CD8-positive, alpha-beta memory T cell (primary cell): ENCODE data around the gene ADAMTS1. TPM values are rescaled to one million over a fixed set of nuclear protein-coding genes. Genes with fewer than 3 reads are reported as not detected.

ENCODE experiments used
- CTCF ChIA-PET: fragments of 350-600 bp; sonication (Branson Sonifier 250); formaldehyde crosslinking; loops from one replicate; lab custom pipeline; 2021; ENCODE audit warnings: antibody characterized with exemption; lab: Charles Lee
- POLR2A ChIA-PET: fragments of 350-600 bp; sonication (Branson Sonifier 250); formaldehyde crosslinking; loops from one replicate; lab custom pipeline; 2021; ENCODE audit warnings: antibody characterized with exemption; lab: Charles Lee
- DNase-seq, 5 donors: peaks; one replicate each; pipeline versions ENCODE4 v3.0.0 to v3.0.0-alpha.2; 2020 to 2022; ENCODE audit warnings: mixed read lengths in 1 of 5
- H3K27ac ChIP-seq: one replicate; pipeline ENCODE4 v1.7.0; 2013; ENCODE audit warnings: low read depth, mild to moderate bottlenecking, low read length, moderate library complexity
- H3K27me3 ChIP-seq: 2 replicates; pipeline ENCODE4 v1.7.0; 2013; ENCODE audit warnings: low read length, mild to moderate bottlenecking; ENCODE audit not compliant: insufficient read depth, poor library complexity, severe bottlenecking
- H3K36me3 ChIP-seq: 2 replicates; pipeline ENCODE4 v1.7.0; 2013; ENCODE audit warnings: mild to moderate bottlenecking, low read length, moderate library complexity; ENCODE audit not compliant: insufficient read depth
- H3K4me1 ChIP-seq: 2 replicates; pipeline ENCODE4 v1.7.0; 2013; ENCODE audit warnings: mild to moderate bottlenecking, low read length, moderate library complexity; ENCODE audit not compliant: insufficient read depth
- H3K4me3 ChIP-seq: 2 replicates; pipeline ENCODE4 v1.7.0; 2013; ENCODE audit warnings: mild to moderate bottlenecking, low read length
- H3K9me3 ChIP-seq: 2 replicates; pipeline ENCODE4 v1.7.0; 2013; ENCODE audit warnings: mild to moderate bottlenecking, low read length
- H3K27ac Mint-ChIP-seq, 8 donors: one replicate each; pipeline ENCODE4 v1.8.0; 2020 to 2021; ENCODE audit warnings: mixed read lengths in 8 of 8, mild to moderate bottlenecking in 6 of 8, inconsistent platforms in 3 of 8, moderate library complexity in 3 of 8
- H3K27me3 Mint-ChIP-seq, 2 donors: one replicate each; pipeline ENCODE4 v1.8.0; 2020 to 2021; ENCODE audit warnings: mixed read lengths in 2 of 2, mild to moderate bottlenecking in 1 of 2, moderate library complexity in 1 of 2
- H3K36me3 Mint-ChIP-seq, 3 donors: one replicate each; pipeline ENCODE4 v1.8.0; 2020 to 2021; ENCODE audit warnings: mixed read lengths in 3 of 3, inconsistent platforms in 1 of 3, mild to moderate bottlenecking in 1 of 3
- H3K4me1 Mint-ChIP-seq, 3 donors: one replicate each; pipeline ENCODE4 v1.8.0; 2020 to 2021; ENCODE audit warnings: mixed read lengths in 3 of 3, inconsistent platforms in 1 of 3, mild to moderate bottlenecking in 1 of 3
- H3K4me3 Mint-ChIP-seq, 7 donors: one replicate each; pipeline ENCODE4 v1.8.0; 2020 to 2021; ENCODE audit warnings: mixed read lengths in 7 of 7, mild to moderate bottlenecking in 6 of 7, moderate library complexity in 4 of 7, inconsistent platforms in 2 of 7
- H3K9me3 Mint-ChIP-seq, 5 donors: one replicate each; pipeline ENCODE4 v1.8.0; 2020 to 2022; ENCODE audit warnings: mixed read lengths in 5 of 5, mild to moderate bottlenecking in 3 of 5, moderate library complexity in 2 of 5, inconsistent platforms in 1 of 5
- polyA plus RNA-seq: library from polyadenylated mRNA; unstranded; fragments of 300-500 nt; fragmentation: Illumina TruSeq; gene quantifications from one replicate; pipeline ENCODE4 v1.2.3, GENCODE V29; 2021
- total RNA-seq, 2 experiments: library from RNA; stranded (reverse); gene quantifications; one replicate each; pipeline ENCODE4 v1.2.3, GENCODE V29; 2021

ADAMTS1 gene
- total and polyA plus RNA-seq, 3 experiments from 2014 or later: 0.87 TPM; not detected in 2

DNA sequence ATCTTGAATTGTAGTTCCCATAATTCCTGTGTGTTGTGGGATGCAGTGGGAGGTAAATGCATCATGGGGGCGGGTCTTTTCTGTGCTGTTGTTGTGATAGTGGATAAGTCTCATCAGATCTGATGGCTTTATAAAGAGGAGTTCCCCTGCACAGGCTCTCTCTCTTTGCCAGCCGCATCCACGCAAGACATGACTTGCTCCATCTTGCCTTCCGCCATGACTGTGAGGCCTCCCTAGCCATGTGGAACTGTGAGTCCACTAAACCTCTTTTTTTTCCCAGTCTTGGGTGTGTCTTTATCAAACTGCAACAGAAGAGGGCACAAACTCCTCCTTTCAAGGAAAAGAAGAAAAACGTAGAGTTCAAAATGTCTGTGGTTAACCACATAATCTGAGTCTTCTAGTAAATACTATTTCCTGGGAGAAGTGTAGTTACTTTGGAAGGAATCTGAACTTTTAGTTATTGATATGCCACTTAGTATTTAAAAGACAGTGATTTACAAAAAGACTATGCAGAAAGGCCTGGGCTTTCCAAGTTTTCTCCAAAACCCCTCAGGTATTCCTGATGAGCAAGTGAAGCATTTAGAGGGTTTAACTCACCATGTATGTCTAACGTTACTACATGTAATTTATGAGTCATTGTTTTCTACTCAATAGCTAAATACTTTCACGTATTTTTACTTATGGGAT, 10.0 kb downstream of the ADAMTS1 start:
- CTCF ChIA-PET: no interaction called here
- Histone ChIP-seq H3K9me3 (no peaks in the 10 kb centered on the region), H3K27me3 (no peaks in the 10 kb centered on the region), H3K4me1 (no peaks in the 10 kb centered on the region), H3K36me3 (no peaks in the 10 kb centered on the region), H3K27ac (no peak overlapping the region), H3K4me3 (no peak overlapping the region)
- DNase-seq: no peak
- H3K27me3 Mint-ChIP-seq: peaks cover 3 to 14% of the 10 kb centered on the region in 2 donors
- H3K27ac Mint-ChIP-seq: no peak overlapping the region
- peaks cover 0 to 2% (median 0%) of the 10 kb centered on the region in 5 donors for H3K9me3 Mint-ChIP-seq
- POLR2A ChIA-PET: no interaction called here
- no peak overlapping the region for H3K4me3 Mint-ChIP-seq
- H3K36me3 Mint-ChIP-seq: no peaks in the 10 kb centered on the region
- peaks cover 0 to 12% (median 3%) of the 10 kb centered on the region in 3 donors for H3K4me1 Mint-ChIP-seq

DNA sequence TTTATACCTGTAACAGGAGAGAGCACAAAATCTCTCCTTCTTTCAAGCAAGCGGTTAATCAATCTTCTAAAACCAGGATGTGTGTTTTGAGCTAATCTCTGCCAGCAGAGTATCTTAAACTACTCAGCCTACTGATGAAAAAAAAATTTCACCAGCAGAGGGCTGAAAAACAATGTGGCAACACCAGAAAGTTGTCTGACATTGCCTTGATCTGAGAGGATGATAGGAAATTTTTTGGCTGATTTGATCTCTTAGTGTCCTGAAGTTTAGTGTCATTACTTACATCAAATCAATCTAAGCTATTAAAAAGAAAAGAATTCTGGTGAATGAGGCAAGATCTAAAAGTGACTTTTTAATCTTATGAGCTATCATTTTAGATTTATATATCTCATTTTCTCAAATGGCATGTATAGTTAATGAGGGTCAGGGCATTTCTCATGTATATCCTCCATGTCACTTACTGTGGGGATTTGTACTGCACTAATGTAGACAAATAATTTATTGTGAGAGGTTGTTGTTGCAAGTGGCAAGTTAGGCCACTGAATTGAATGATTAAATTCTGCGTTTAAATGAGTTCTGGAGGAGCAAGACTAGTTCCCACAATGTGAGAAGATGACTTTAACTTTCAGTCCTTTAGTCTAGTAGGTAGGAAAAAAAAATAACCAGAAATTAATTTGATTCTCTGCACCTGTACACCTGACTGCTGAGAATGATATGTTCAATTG, 10.9 kb downstream of the ADAMTS1 start:
- Mint-ChIP-seq H3K27me3 (peaks cover 3 to 10% of the 10 kb centered on the region in 2 donors), H3K36me3 (no peaks in the 10 kb centered on the region), H3K4me3 (no peak overlapping the region), H3K27ac (no peak overlapping the region), H3K4me1 (peaks cover 0 to 6% (median 0%) of the 10 kb centered on the region in 3 donors), H3K9me3 (peaks cover 0 to 2% (median 0%) of the 10 kb centered on the region in 5 donors)
- POLR2A ChIA-PET: no interaction called here
- no peak for DNase-seq
- H3K27ac ChIP-seq: no peak overlapping the region
- H3K4me3 ChIP-seq: no peak overlapping the region
- no peaks in the 10 kb centered on the region for H3K27me3 ChIP-seq
- CTCF ChIA-PET: no interaction called here
- no peaks in the 10 kb centered on the region for H3K4me1 ChIP-seq
- no peaks in the 10 kb centered on the region for H3K36me3 ChIP-seq
- no peaks in the 10 kb centered on the region for H3K9me3 ChIP-seq

DNA sequence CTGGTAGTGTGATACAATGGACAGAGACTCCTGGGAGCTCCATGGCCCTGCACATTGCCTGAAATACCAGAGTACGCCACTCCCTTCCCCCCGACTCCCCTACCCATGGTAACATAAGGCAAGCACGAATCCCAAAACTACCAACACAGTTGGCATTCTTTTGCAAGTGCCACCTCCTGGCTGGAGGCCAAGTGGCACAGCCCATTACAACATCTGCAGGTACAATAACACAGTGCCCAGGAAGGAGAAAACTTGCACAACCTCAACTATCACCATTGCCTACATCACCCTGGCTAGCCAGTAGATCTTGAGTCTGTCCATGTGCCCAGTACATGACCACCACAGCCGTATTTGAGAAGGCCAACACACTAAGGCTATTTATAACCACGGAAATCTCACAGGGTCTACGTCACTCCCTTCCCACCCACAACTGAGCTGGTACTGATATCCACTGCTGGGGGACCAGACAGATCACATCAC, 11.7 kb downstream of the ADAMTS1 start:
- ChIA-PET CTCF (no interaction called here), POLR2A (no interaction called here)
- Mint-ChIP-seq H3K9me3 (peaks cover 0 to 2% (median 0%) of the 10 kb centered on the region in 5 donors), H3K36me3 (no peaks in the 10 kb centered on the region), H3K4me3 (no peak overlapping the region), H3K4me1 (peaks cover 0 to 6% (median 0%) of the 10 kb centered on the region in 3 donors), H3K27ac (no peak overlapping the region), H3K27me3 (peaks cover 3% of the 10 kb centered on the region in 2 donors)
- Histone ChIP-seq H3K27ac (no peak overlapping the region), H3K4me3 (no peak overlapping the region), H3K36me3 (no peaks in the 10 kb centered on the region), H3K4me1 (no peaks in the 10 kb centered on the region), H3K9me3 (no peaks in the 10 kb centered on the region), H3K27me3 (no peaks in the 10 kb centered on the region)
- no peak for DNase-seq

DNA sequence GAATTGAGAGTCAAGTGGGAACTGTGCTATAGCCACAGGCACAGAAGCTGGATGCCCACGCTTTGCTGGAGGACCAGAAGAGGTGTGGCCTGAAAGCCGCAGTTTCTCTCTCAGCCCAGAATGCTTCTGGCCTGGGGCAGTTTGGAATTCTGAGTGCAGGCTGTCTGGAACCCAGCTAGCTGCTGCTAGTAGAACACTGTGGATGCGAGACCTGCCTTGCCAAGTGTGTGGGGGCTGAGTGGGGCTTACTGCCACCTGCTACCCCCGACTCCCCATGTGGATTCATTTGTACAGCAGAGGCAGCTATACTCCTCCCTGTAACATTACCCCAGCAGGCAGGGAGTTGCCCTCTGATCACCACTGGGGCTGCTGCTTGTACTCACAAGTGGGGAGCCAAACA, 12.2 kb downstream of the ADAMTS1 start:
- Mint-ChIP-seq H3K4me3 (no peak overlapping the region), H3K27me3 (peaks cover 0 to 3% of the 10 kb centered on the region in 2 donors), H3K4me1 (peaks cover 0 to 6% (median 0%) of the 10 kb centered on the region in 3 donors), H3K36me3 (no peaks in the 10 kb centered on the region), H3K27ac (no peak overlapping the region), H3K9me3 (peaks cover 0 to 2% (median 0%) of the 10 kb centered on the region in 5 donors)
- POLR2A ChIA-PET: no interaction called here
- Histone ChIP-seq H3K27me3 (no peaks in the 10 kb centered on the region), H3K9me3 (no peaks in the 10 kb centered on the region), H3K27ac (no peak overlapping the region), H3K4me3 (no peak overlapping the region), H3K4me1 (no peaks in the 10 kb centered on the region), H3K36me3 (no peaks in the 10 kb centered on the region)
- no peak for DNase-seq
- CTCF ChIA-PET: no interaction called here

DNA sequence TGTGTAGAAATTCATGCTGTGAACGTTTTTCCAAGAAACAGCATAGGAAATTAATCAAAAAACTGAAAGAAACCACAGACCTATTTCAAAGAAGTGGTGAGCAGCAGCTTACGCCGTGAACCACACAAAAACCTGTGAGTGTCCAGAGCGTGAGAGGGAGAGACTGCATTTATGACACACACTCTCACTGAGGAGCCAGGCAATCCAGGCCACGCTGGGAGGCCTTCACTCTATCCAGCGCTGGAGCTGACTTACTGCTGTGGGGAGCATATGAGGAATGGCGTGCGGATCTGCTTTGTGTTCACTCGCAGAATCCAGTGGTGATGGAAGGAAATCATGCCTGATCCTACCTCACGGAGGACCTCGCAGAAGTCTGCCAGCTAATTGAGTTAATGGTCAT, 12.7 kb downstream of the ADAMTS1 start:
- Histone ChIP-seq H3K4me1 (no peaks in the 10 kb centered on the region), H3K27me3 (no peaks in the 10 kb centered on the region), H3K4me3 (no peak overlapping the region), H3K9me3 (no peaks in the 10 kb centered on the region), H3K36me3 (no peaks in the 10 kb centered on the region), H3K27ac (no peak overlapping the region)
- H3K27ac Mint-ChIP-seq: no peak overlapping the region
- DNase-seq: no peak
- peaks cover 0 to 3% of the 10 kb centered on the region in 2 donors for H3K27me3 Mint-ChIP-seq
- no peak overlapping the region for H3K4me3 Mint-ChIP-seq
- peaks cover 0 to 6% (median 0%) of the 10 kb centered on the region in 3 donors for H3K4me1 Mint-ChIP-seq
- H3K9me3 Mint-ChIP-seq: peaks cover 0 to 2% (median 0%) of the 10 kb centered on the region in 5 donors
- H3K36me3 Mint-ChIP-seq: no peaks in the 10 kb centered on the region
- POLR2A ChIA-PET: no interaction called here
- CTCF ChIA-PET: no interaction called here

DNA sequence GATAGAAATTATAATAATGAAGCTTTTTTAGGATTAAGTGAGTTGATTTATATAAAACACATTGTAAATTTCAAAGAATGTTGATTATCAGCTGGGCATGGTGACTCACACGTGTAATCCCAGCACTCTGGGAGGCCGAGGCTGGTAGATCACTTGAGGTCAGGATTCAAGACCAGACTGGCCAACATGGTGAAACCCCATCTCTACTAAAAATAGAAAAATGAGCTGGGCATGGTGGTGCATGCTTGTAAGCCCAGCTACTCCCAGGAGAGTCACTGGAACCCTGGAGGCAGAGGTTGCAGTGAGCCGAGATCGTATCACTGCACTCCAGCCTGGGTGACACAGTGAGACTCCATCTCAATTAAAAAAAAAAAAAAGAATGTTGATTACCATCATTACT, 18.4 kb downstream of the ADAMTS1 start:
- Mint-ChIP-seq H3K9me3 (peaks cover 0 to 5% (median 0%) of the 10 kb centered on the region in 5 donors), H3K27me3 (peaks cover 0 to 3% of the 10 kb centered on the region in 2 donors), H3K4me3 (no peak overlapping the region), H3K27ac (no peak overlapping the region), H3K36me3 (no peaks in the 10 kb centered on the region), H3K4me1 (no peaks in the 10 kb centered on the region)
- Histone ChIP-seq H3K4me3 (no peak overlapping the region), H3K36me3 (no peaks in the 10 kb centered on the region), H3K9me3 (no peaks in the 10 kb centered on the region), H3K27me3 (no peaks in the 10 kb centered on the region), H3K27ac (no peak overlapping the region), H3K4me1 (no peaks in the 10 kb centered on the region)
- POLR2A ChIA-PET: no interaction called here
- CTCF ChIA-PET: no interaction called here
- no peak for DNase-seq

DNA sequence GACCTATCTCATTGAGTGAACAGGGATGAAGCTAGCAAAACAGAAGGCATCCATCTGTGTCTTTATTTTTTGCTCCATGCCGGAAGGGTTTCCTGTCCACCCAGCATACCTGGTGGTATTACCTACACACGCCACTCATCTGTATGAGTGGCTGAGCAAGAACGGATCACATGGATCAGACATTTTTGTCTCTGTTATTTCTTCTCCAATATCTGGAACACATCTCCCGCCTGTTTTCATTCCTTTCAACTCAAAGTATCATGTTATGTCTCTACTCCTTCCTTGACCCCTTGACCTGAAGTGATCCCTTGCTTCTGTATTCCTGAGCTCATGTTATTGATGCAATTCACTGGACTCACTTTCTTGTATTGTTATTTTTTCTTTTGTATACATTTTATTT, 24.7 kb downstream of the ADAMTS1 start:
- H3K36me3 Mint-ChIP-seq: no peaks in the 10 kb centered on the region
- H3K27ac Mint-ChIP-seq: no peak overlapping the region
- no peak for DNase-seq
- H3K9me3 ChIP-seq: no peaks in the 10 kb centered on the region
- no peaks in the 10 kb centered on the region for H3K36me3 ChIP-seq
- H3K27me3 Mint-ChIP-seq: no peaks in the 10 kb centered on the region
- CTCF ChIA-PET: no interaction called here
- POLR2A ChIA-PET: no interaction called here
- no peak overlapping the region for H3K27ac ChIP-seq
- H3K4me1 ChIP-seq: no peaks in the 10 kb centered on the region
- peaks cover 0 to 3% (median 0%) of the 10 kb centered on the region in 5 donors for H3K9me3 Mint-ChIP-seq
- no peak overlapping the region for H3K4me3 Mint-ChIP-seq
- H3K4me1 Mint-ChIP-seq: no peaks in the 10 kb centered on the region
- no peaks in the 10 kb centered on the region for H3K27me3 ChIP-seq
- H3K4me3 ChIP-seq: no peak overlapping the region

DNA sequence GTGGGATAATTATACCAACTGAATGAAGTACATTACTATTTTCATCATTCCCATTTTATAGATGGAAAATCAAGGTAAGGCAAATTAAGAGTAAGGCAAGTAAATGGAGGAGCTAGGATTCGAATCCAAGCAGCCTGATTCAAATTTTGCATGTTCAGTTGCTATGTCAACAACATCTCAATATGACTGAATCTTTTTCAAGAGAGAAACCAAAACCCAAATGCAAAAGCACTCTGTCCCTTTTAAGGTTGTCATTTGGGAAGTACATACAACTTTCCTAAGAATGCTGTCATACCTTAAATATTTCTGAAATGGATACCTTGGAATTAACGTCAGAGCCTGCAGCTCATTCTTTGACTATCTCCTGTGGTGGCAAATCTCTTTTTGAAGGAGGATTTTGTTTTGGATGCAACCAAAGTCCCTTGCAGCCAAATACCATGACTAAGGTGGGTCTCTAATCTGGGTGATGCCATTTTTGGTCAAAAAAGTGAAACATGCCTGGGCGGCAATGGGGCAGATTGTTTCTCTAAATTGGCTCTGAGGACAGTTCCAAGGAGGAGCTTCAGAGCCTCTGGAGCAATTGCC, 25.4 kb downstream of the ADAMTS1 start:
- Histone ChIP-seq H3K27ac (no peak overlapping the region), H3K27me3 (no peaks in the 10 kb centered on the region), H3K36me3 (no peaks in the 10 kb centered on the region), H3K9me3 (no peaks in the 10 kb centered on the region), H3K4me1 (no peaks in the 10 kb centered on the region), H3K4me3 (no peak overlapping the region)
- Mint-ChIP-seq H3K4me1 (no peaks in the 10 kb centered on the region), H3K9me3 (peaks cover 0 to 2% (median 0%) of the 10 kb centered on the region in 5 donors), H3K4me3 (no peak overlapping the region), H3K27me3 (no peaks in the 10 kb centered on the region), H3K27ac (no peak overlapping the region), H3K36me3 (no peaks in the 10 kb centered on the region)
- POLR2A ChIA-PET: no interaction called here
- CTCF ChIA-PET: no interaction called here
- DNase-seq: no peak
